Lower leg skin (tissue), 3 donors: Measurements from ENCODE around the gene ANKFN1.

ENCODE experiments used
- POLR2A ChIP-seq, 2 donors: fragments of 450-650 bp; IDR thresholded peaks; one replicate each; pipeline ENCODE4 v1.6.1; 2016 to 2017; ENCODE audit warnings: antibody characterized with exemption in 2 of 2, mild to moderate bottlenecking in 1 of 2, moderate library complexity in 1 of 2
- TF ChIP-seq, protein P1 (sequence below), 3 donors: fragments of 450-650 bp; IDR thresholded peaks; one replicate each; pipeline ENCODE4 v1.5.1; 2016; ENCODE audit warnings: antibody characterized with exemption in 3 of 3, mild to moderate bottlenecking in 3 of 3, moderate library complexity in 2 of 3

DNA sequence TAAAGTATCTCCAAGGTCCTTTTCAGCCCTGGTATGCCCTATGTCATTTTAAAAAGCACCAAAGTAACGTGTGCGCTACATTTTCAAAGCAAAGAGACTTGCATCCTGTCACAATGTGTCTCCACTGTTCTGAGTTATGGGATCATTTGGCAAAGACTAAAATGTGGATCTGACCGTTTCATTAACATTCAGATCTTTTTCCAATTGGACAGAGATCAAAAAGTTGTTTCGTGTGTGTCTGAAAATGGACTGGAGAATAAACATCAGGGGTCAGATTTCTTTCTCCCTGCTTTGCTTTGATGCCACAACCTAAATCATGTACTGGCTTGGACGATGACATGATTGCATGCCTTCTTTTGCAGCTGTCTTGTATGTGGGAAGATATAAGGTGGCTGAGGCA, 304.2 kb downstream of the ANKFN1 start:
- TF ChIP-seq, protein P1, sequence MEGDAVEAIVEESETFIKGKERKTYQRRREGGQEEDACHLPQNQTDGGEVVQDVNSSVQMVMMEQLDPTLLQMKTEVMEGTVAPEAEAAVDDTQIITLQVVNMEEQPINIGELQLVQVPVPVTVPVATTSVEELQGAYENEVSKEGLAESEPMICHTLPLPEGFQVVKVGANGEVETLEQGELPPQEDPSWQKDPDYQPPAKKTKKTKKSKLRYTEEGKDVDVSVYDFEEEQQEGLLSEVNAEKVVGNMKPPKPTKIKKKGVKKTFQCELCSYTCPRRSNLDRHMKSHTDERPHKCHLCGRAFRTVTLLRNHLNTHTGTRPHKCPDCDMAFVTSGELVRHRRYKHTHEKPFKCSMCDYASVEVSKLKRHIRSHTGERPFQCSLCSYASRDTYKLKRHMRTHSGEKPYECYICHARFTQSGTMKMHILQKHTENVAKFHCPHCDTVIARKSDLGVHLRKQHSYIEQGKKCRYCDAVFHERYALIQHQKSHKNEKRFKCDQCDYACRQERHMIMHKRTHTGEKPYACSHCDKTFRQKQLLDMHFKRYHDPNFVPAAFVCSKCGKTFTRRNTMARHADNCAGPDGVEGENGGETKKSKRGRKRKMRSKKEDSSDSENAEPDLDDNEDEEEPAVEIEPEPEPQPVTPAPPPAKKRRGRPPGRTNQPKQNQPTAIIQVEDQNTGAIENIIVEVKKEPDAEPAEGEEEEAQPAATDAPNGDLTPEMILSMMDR (IDR thresholded peaks at IDR 0.05) = no peak
- TF ChIP-seq POLR2A (IDR thresholded peaks at IDR 0.05) = no peak
